Kidney epithelial cell (primary cell): ENCODE results near the gene APOC3. TPM values are rescaled to one million over a fixed set of nuclear protein-coding genes. Genes with fewer than 3 reads are reported as not detected.
A peak's percentile ranks its signal among the peaks of the same experiment; 100 is the strongest.

Experiments
- DNase-seq: peaks from one replicate; pipeline ENCODE4 v3.0.0-alpha.2; 2010; ENCODE audit warnings: low read depth
- H3K27me3 ChIP-seq: 2 replicates; pipeline ENCODE4 v1.6.0; 2011; ENCODE audit warnings: low read length; ENCODE audit not compliant: control insufficient read depth, insufficient read depth
- H3K36me3 ChIP-seq: 2 replicates; pipeline ENCODE4 v1.5.1; 2011; ENCODE audit warnings: low read length; ENCODE audit not compliant: control insufficient read depth, insufficient read depth
- H3K4me3 ChIP-seq: 2 replicates; pipeline ENCODE4 v1.5.1; 2011; ENCODE audit warnings: low read depth, mild to moderate bottlenecking, control low read depth, low read length
- CTCF ChIP-seq: IDR thresholded peaks from 2 replicates; pipeline ENCODE4 v1.5.1; 2011; ENCODE audit warnings: mild to moderate bottlenecking, moderate library complexity, low read length, control low read depth, inconsistent platforms; ENCODE audit not compliant: insufficient read depth, poor library complexity, severe bottlenecking
- total RNA-seq: library from RNA; depleted of rRNA; stranded (reverse); fragments of >200 nt; gene quantifications from 2 replicates; pipeline ENCODE4 v1.2.3, GENCODE V29; 2015

Gene APOC3
- total RNA-seq, 1 donor from 2014 or later = not detected

GRCh38 chr11:116876656-116877055 is 46.9 kb downstream of the APOC3 start:
- TF ChIP-seq CTCF = no peak
- Histone ChIP-seq H3K4me3 (no peak overlapping the region), H3K27me3 (no peaks in the 10 kb centered on the region), H3K36me3 (no peaks in the 10 kb centered on the region)
- DNase-seq = no peak

- Histone ChIP-seq H3K27me3 (no peaks in the 10 kb centered on the region), H3K4me3 (no peak overlapping the region), H3K36me3 (no peaks in the 10 kb centered on the region)
- DNase-seq = peak; percentile 41
- TF ChIP-seq CTCF = peak; percentile 78
Observed at GRCh38 chr11:116879800-116880625, 50.3 kb downstream of the APOC3 start.

GRCh38 chr11:116881143-116881542 is 51.4 kb downstream of the APOC3 start:
- no peak for DNase-seq
- Histone ChIP-seq H3K4me3 (no peak overlapping the region), H3K27me3 (no peaks in the 10 kb centered on the region), H3K36me3 (no peaks in the 10 kb centered on the region)
- TF ChIP-seq CTCF = no peak

- Histone ChIP-seq H3K27me3 (no peaks in the 10 kb centered on the region), H3K4me3 (no peak overlapping the region), H3K36me3 (no peaks in the 10 kb centered on the region)
- DNase-seq = peak; percentile 35
- TF ChIP-seq CTCF = no peak
Observed at GRCh38 chr11:116882386-116882785, 52.7 kb downstream of the APOC3 start.

Other genes with a start within 250 kb of the APOC3 start
- gene BUD13, start 56.9 kb upstream of the APOC3 start, total RNA-seq = 11.4 and 12.1 TPM in 2 replicates
- 46.9 and 82.1 TPM in 2 replicates for gene ZPR1, start 41.9 kb upstream of the APOC3 start, total RNA-seq
- not detected in 2 replicates for gene APOA5, start 38.0 kb upstream of the APOC3 start, total RNA-seq
- gene APOA4, start 6.6 kb upstream of the APOC3 start, total RNA-seq = not detected in 2 replicates
- not detected in 2 replicates for gene APOA1, start 7.7 kb downstream of the APOC3 start, total RNA-seq